Activated naive CD8-positive, alpha-beta T cell treated with anti-CD3 and anti-CD28 coated beads for 36 hours (primary cell): ENCODE measurements around the gene RNF207. TPM values are rescaled to one million over a fixed set of nuclear protein-coding genes. Genes with fewer than 3 reads are reported as not detected.

Source experiments
- DNase-seq: peaks from one replicate; pipeline ENCODE4 v3.0.0; 2021
- H3K27ac Mint-ChIP-seq: one replicate; pipeline ENCODE4 v1.8.0; 2022; ENCODE audit warnings: mild to moderate bottlenecking, moderate library complexity, mixed read lengths
- H3K27me3 Mint-ChIP-seq: one replicate; pipeline ENCODE4 v1.8.0; 2022; ENCODE audit warnings: mild to moderate bottlenecking, mixed read lengths
- H3K36me3 Mint-ChIP-seq: one replicate; pipeline ENCODE4 v1.8.0; 2021; ENCODE audit warnings: mild to moderate bottlenecking, mixed read lengths
- H3K4me1 Mint-ChIP-seq: one replicate; pipeline ENCODE4 v1.8.0; 2021; ENCODE audit warnings: mixed read lengths
- H3K4me3 Mint-ChIP-seq: one replicate; pipeline ENCODE4 v1.8.0; 2022; ENCODE audit warnings: mild to moderate bottlenecking, moderate library complexity, mixed read lengths
- H3K9me3 Mint-ChIP-seq: one replicate; pipeline ENCODE4 v1.8.0; 2022; ENCODE audit warnings: mixed read lengths
- total RNA-seq, 2 experiments: library from RNA; stranded (reverse); gene quantifications; one replicate each; pipeline ENCODE4 v1.2.3, GENCODE V29; 2021

Gene RNF207
- total RNA-seq, 2 experiments from 2014 or later: 5.0 to 6.2 TPM

DNA sequence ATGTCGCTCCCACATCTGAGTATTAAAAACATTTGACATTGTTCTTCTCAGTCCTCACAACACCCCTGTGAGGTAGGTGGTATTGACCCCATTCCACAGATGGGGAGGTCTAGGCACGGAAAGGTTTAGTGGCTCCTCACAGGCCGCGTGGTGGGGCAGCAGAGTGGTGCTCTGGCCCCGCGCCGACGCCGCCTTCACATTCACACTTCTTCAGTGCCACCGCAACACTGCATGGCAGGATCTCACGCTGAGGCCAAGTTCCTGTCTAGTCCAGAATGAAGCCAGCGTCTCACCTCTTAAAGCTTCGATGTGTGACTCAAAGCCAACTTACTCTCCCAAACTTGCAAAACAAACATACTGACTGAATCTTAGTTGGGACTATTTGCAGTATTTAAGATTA lies 17.7 kb downstream of the RNF207 start:
- peaks cover 2% of the 10 kb centered on the region for H3K4me1 Mint-ChIP-seq
- DNase-seq: no peak
- no peaks in the 10 kb centered on the region for H3K9me3 Mint-ChIP-seq
- no peaks in the 10 kb centered on the region for H3K27me3 Mint-ChIP-seq
- H3K36me3 Mint-ChIP-seq: peaks cover 11% of the 10 kb centered on the region
- H3K27ac Mint-ChIP-seq: no peak overlapping the region
- H3K4me3 Mint-ChIP-seq: no peak overlapping the region

DNA sequence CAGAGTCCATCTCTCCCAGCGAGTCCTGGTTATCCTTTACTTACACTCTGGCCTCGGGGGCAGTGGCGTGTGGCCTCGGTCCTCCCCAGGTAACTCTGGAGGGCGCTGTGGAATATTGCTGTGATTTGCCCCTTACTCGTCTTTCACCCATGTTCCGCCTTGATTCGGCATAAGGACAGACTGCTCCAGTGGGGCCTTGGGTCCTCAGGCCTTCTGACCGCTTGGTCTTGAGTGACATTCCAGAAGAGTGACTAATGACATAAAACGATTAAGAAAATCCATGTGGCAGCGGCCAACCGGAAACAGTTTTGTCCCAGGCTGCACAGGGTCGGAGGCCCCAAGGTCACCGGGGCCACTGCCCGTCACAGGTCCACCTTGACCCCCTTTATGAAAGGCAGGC lies 18.8 kb downstream of the RNF207 start:
- DNase-seq: no peak

DNA sequence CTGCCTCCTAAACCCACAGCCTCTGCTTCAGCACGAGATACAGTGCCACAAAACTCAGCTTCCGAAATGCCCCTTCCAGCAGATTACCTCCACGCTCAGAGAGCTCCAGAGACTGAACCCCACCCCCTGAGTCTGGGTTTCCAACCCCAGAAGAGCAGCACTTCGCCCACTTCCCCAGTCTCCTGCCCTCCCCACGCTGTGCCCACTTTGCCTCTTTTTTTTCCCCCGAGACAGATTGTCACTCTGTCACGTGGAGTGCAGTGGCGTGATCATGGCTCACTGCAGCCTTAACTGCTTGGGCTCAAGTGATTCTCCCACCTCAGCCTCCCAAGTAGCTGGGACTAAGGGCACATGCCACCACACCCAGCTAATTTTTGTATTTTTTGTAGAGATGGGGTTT lies 19.7 kb downstream of the RNF207 start:
- H3K9me3 Mint-ChIP-seq: no peaks in the 10 kb centered on the region
- no peak overlapping the region for H3K27ac Mint-ChIP-seq
- no peak overlapping the region for H3K4me3 Mint-ChIP-seq
- H3K36me3 Mint-ChIP-seq: peaks cover 11% of the 10 kb centered on the region
- H3K4me1 Mint-ChIP-seq: peaks cover 2% of the 10 kb centered on the region
- no peaks in the 10 kb centered on the region for H3K27me3 Mint-ChIP-seq
- DNase-seq: no peak

More for the DNA sequence above, 18.8 kb downstream of the RNF207 start:
- H3K27ac Mint-ChIP-seq: no peak overlapping the region
- no peaks in the 10 kb centered on the region for H3K27me3 Mint-ChIP-seq
- peaks cover 11% of the 10 kb centered on the region for H3K36me3 Mint-ChIP-seq
- H3K4me1 Mint-ChIP-seq: peaks cover 2% of the 10 kb centered on the region
- H3K4me3 Mint-ChIP-seq: no peak overlapping the region
- no peaks in the 10 kb centered on the region for H3K9me3 Mint-ChIP-seq

DNA sequence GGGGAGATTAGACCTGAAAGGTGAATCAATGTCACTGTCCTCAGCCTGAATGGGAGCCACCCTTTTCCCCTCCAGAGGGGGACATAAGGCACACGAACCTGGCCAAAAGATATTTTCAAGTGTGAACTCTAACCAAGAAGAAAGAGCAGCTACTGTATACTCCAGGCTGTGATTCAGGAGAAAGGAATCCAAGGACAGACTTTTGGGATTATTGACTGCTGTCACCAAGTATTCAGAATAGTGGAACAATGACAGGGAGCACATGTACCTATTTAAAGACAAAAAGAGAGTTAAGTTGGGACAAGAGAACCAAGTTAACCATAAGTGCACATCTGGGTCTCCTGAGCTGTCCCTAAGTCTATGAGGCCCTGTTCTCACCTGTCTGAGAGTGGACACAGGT lies 27.5 kb downstream of the RNF207 start:
- no peak for DNase-seq
- H3K4me1 Mint-ChIP-seq: peaks cover 18% of the 10 kb centered on the region
- peaks cover 5% of the 10 kb centered on the region for H3K27me3 Mint-ChIP-seq
- no peak overlapping the region for H3K4me3 Mint-ChIP-seq
- peaks cover 17% of the 10 kb centered on the region for H3K36me3 Mint-ChIP-seq
- H3K27ac Mint-ChIP-seq: no peak overlapping the region
- no peaks in the 10 kb centered on the region for H3K9me3 Mint-ChIP-seq

DNA sequence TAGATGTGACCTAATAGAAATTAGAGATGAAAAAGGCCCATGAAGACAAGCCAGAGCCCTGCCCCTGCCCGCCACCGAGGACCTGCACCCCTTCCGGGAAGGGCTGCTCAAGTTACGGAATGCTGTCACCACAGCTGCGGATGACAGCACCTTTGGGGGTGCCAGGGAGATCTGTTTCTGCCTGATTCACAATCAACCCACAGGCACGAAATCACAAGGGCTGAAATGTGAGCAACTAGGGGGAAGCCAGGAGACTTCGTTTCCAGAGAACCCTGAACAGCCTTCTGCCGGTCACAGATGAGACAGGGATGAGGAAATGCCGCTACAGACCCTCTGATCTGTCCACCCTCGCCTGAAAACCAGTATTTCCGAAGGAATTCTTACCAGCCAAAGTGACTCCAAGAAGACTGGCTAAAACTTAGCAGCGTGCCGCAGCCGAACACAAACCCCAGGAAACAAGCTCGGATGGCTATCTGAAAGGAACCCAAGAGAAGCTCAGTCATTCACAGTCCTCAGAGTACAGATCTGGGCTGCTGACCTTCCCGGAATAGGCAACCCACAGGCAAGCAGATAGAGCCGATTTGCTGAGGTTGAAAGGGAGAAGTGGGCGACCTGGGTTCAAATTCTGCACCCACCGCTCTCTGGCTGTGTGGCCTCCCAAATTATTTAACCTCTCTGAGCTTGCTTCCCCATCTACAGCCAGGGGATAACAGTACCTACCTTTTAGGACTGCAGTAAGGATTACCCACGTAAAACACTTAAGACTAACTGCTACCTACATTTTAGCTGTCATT lies 28.8 kb downstream of the RNF207 start:
- H3K27ac Mint-ChIP-seq: peak overlapping the region; percentile 86
- no peaks in the 10 kb centered on the region for H3K9me3 Mint-ChIP-seq
- no peak for DNase-seq
- peaks cover 18% of the 10 kb centered on the region for H3K4me1 Mint-ChIP-seq
- peak overlapping the region; percentile 90 for H3K4me3 Mint-ChIP-seq
- peaks cover 18% of the 10 kb centered on the region for H3K27me3 Mint-ChIP-seq
- peaks cover 17% of the 10 kb centered on the region for H3K36me3 Mint-ChIP-seq

DNA sequence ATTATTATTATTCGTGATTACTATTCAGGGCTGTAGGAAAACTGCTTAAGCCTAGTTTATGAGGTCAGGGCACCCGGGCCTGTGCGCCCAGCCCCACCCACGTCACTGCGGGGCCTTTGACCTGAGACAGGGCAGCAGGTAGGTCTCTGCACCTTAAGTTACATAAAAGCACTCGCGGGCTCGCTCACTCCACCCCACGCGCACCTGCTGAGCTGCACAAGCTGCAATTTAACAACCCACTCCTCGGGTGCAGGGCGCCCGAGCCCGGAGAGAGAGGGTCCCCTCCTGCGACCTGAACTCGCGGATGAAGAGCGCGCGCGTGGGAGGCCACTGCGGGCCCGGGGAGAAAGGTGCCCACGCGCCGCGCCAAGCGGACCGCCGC lies 29.4 kb downstream of the RNF207 start:
- H3K27me3 Mint-ChIP-seq: peaks cover 24% of the 10 kb centered on the region
- peak overlapping the region; percentile 86 for H3K27ac Mint-ChIP-seq
- DNase-seq: no peak
- H3K9me3 Mint-ChIP-seq: no peaks in the 10 kb centered on the region
- peaks cover 17% of the 10 kb centered on the region for H3K36me3 Mint-ChIP-seq
- peak overlapping the region; percentile 90 for H3K4me3 Mint-ChIP-seq
- H3K4me1 Mint-ChIP-seq: peaks cover 18% of the 10 kb centered on the region

DNA sequence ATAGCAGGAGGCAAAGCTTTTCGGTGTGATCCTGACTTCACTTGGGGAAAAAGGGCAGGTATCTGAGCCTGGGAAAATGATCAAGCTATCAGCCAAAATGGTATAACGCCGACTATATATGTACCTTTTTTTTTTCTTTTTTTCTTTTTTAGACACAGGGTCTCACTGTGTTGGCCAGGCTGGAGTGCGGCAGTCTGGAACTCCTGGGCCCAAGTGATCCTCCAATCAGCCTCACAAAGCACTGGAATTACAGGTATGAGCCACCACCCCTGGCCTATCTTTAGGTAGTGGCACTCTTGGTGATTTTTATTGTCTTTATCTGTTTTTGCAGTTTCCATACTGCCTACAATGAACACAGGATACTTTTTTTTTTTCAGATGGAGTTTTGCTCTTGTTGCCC lies 31.2 kb downstream of the RNF207 start:
- Mint-ChIP-seq H3K27ac (no peak overlapping the region), H3K4me3 (peak overlapping the region; percentile 22), H3K27me3 (peaks cover 40% of the 10 kb centered on the region), H3K9me3 (no peaks in the 10 kb centered on the region), H3K4me1 (peaks cover 20% of the 10 kb centered on the region), H3K36me3 (peaks cover 15% of the 10 kb centered on the region)
- no peak for DNase-seq

DNA sequence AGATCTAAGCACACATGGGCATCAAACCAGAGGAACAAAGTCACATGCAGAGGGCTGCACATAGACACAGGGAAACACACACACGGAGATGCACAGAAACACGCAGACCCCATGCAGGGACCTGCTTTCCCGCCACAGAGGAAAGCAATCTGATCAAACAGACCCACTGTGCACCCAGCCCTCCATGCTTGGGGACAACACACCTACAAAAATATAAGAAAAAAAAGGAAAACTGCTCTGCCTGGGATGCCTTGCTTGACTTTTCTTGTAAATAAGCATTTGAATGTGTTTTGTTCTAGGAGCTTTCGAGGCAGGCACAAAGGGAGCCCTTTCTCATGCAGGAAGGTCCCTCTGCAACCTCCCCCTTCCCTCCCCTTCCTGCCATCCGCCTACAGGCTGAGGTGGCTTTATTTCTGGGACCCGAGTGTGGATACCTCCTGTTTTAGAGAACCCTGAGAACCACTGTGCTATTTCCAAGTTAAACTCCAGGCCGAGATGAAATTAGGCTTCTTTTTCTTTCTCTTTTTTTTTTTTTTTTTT lies 33.4 kb downstream of the RNF207 start:
- Mint-ChIP-seq H3K9me3 (no peaks in the 10 kb centered on the region), H3K4me1 (peaks cover 12% of the 10 kb centered on the region), H3K36me3 (peaks cover under 1% of the 10 kb centered on the region), H3K27ac (no peak overlapping the region), H3K4me3 (no peak overlapping the region), H3K27me3 (peaks cover 55% of the 10 kb centered on the region)
- no peak for DNase-seq

DNA sequence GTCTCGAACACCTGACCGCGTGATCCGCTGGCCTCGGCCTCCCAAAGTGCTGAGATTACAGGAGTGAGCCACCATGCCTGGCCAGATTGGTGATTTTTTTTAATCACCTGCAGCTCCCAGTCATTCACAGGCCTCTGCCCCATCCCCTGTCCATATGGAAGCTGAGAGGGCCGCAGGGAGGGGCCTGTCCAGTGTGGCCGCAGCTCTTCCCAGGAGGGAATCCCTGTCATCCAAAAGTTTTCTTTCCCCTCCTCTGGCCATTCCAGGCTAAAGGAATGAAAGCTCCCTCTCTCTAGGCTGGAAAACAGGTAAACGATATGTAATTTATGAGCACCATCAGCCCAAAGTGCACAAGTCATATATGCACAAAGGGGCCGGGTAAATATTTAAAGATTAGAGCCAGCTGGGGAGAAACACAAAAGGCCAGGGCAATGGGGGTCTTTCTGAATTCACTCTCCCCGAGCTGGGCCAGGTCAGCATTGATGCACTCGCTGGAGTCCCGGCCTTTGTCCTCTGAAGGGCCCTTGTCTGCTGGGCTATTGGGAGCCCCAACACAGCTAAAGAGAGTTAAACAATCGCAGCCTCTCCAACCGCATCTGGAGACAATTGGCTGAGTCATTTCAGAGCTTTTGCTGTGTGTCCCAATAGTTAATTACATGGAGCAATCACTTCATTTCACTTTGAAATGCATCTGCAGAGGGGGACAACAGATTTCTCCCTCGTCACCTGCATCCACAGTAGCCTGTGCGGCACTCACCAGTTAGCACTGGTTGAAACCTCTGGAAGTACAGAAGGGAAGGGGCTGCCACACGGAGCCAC lies 34.2 kb downstream of the RNF207 start:
- Mint-ChIP-seq H3K36me3 (no peaks in the 10 kb centered on the region), H3K4me3 (no peak overlapping the region), H3K4me1 (peaks cover 6% of the 10 kb centered on the region), H3K27me3 (peaks cover 64% of the 10 kb centered on the region), H3K9me3 (no peaks in the 10 kb centered on the region), H3K27ac (no peak overlapping the region)
- DNase-seq: no peak

DNA sequence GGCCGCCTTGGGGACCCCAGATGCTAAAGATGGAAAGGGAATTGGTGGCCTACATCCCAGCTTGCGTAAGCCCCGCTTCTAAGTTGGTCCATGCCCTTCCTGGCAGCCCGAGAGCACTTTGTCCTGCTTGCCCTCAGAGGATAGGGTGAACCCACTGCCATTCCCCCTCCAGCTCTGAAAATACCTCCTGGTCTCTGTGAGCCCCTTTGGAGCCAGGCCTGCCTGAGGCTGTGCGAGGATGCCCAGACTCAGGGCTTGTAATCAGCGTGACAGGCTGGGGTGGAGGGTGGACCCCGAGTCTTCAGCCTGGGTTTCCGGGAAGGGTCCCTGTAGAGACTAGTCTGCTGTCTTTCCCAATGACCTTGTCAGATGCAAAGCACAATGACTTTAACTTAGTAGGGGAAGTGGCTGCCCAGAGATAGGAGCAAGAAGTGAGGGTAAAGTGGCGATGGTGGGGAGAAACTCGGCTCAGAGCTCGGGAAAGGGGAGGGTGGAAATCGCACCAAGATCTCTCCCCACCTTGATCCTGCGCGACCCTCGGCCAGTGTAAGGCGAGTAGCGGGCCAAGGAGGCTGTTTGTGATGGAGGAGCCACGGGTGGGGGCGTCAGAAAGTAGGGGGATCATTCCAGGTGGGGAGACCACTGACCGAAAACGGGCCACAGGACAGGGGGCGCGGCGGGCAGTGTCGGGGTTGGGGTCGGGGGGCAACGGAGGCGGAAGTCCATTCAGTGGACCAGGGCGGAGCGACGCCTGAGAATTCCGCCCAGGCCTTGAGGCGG lies 35.4 kb downstream of the RNF207 start:
- no peaks in the 10 kb centered on the region for H3K36me3 Mint-ChIP-seq
- H3K27ac Mint-ChIP-seq: no peak overlapping the region
- no peaks in the 10 kb centered on the region for H3K9me3 Mint-ChIP-seq
- peaks cover 4% of the 10 kb centered on the region for H3K4me1 Mint-ChIP-seq
- no peak for DNase-seq
- peaks cover 69% of the 10 kb centered on the region for H3K27me3 Mint-ChIP-seq
- no peak overlapping the region for H3K4me3 Mint-ChIP-seq

DNA sequence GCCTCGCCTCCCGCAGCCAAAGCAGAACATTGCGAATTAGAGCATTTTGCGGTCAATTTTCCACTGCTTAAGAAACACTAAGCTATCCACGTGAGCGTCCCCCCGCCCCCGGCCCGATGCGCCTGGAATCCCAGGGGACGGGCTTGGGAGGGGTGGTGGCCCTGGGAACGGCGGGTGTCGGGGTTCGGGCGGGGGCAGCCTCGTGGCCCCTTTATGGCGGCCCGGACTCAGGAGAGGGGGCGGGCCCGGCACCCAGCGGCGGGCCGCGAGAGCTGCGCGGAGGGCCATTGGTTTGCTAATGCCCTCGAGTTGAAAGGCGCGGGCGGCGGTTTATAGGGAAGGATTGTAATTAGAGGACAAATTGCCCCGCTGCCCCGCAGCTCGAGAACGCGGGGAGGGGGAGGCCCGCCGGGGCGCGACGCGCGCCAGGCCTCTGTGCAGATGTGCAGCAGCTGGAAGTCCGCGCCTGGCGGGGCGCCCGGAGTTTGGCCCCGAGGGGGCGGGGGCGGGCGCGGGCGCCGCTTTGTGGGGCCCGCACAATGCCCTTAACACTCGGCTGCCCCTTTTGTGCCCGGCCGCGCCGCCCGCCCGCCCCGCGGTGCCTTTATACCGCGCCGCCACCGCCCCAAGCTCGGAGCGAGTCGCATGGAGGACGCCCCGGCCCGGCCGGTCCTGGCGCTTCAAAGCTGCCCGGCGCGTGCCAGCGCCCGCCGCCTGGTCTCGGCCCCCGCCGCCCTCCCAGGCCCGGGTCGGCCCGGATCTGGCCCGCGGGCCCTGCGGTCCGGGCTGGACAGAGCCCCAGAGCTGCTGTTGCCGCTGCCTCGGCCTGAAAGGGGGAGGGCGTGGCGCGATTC lies 36.2 kb downstream of the RNF207 start:
- H3K27ac Mint-ChIP-seq: no peak overlapping the region
- DNase-seq: no peak
- no peaks in the 10 kb centered on the region for H3K36me3 Mint-ChIP-seq
- no peak overlapping the region for H3K4me3 Mint-ChIP-seq
- peaks cover 6% of the 10 kb centered on the region for H3K4me1 Mint-ChIP-seq
- H3K27me3 Mint-ChIP-seq: peaks cover 77% of the 10 kb centered on the region
- no peaks in the 10 kb centered on the region for H3K9me3 Mint-ChIP-seq

DNA sequence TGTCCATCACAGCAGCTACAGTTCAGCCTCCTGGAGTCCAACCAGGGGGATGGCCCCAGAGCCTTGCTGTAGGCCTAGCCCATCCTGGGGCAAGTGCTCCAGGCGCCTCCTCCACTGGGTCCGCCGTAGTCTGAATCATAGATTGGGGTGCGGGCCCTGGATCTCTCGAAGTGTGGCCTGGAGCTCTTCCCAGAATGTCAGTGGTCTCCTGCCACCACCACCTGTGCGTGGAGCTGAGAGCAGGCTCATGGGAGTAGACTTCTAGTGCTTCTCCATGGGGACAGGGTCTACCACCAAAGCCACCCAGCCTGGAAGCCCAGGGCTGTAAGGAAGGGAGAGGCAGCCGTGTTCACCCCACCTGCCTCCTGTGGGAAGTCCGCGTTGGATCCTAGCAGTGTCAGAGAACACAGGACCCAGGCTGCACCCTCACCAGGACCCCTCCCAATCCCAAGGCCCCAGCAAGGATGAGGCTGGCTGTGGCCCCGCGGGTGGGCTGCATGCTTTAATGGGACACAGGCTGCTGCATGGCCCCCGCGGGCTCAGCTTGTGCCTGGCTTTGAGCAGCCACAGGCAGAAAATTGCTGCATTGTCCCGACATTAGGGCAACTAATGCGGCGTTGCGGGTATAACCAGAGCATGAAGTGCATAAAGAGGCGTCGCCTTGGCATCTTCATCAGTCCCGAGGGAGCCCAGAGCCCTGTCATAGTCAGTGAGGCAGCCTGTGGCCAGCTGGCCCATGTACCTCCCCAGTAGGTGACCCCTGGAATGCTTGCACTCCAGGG lies 37.3 kb downstream of the RNF207 start:
- H3K4me1 Mint-ChIP-seq: peaks cover 6% of the 10 kb centered on the region
- H3K36me3 Mint-ChIP-seq: no peaks in the 10 kb centered on the region
- H3K4me3 Mint-ChIP-seq: no peak overlapping the region
- peaks cover 81% of the 10 kb centered on the region for H3K27me3 Mint-ChIP-seq
- no peak overlapping the region for H3K27ac Mint-ChIP-seq
- H3K9me3 Mint-ChIP-seq: no peaks in the 10 kb centered on the region
- DNase-seq: no peak

DNA sequence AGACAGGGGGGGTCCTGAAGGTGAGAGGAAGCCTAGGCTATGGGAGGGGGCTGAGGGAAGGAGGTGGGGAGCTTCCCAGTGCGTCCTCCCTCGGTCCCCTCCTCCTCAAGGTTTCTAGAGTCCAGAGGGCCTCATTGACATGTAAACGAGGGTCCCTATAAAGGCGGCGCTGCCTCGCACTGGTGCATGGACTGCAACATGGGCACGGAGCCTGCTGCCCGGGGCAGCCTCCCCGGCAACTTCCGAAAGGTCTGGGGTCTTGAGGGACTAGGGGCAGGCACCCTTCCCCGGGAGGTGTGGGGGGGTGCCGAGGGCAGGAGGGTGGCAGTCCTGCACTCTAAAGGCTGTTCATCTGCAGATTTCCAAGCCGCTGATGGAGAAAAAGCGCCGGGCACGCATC lies 38.1 kb downstream of the RNF207 start, which contains the start of gene HES3:
Gene HES3 (plus strand): TSS at position 187 of the 400 bp plus-strand sequence. CDS start 187 bp downstream, at position 374.
- Mint-ChIP-seq H3K4me3 (no peak within 1 kb of the TSS), H3K36me3 (no peaks in the 10 kb centered on the region)

More for the DNA sequence above, 38.1 kb downstream of the RNF207 start, which contains the start of gene HES3:
- H3K4me1 Mint-ChIP-seq: peaks cover 6% of the 10 kb centered on the region
- H3K9me3 Mint-ChIP-seq: no peaks in the 10 kb centered on the region
- H3K27ac Mint-ChIP-seq: no peak within 1 kb of the TSS
- no peak for DNase-seq
- H3K27me3 Mint-ChIP-seq: peaks cover 82% of the 10 kb centered on the region
